ENCODE results near the gene HPX. TPM values are rescaled to one million over a fixed set of nuclear protein-coding genes. Genes with fewer than 3 reads are reported as not detected.

HPX gene
- total RNA-seq, 3 donors from 2014 or later, result 2.0 to 7.0 (median 2.3) TPM

DNA sequence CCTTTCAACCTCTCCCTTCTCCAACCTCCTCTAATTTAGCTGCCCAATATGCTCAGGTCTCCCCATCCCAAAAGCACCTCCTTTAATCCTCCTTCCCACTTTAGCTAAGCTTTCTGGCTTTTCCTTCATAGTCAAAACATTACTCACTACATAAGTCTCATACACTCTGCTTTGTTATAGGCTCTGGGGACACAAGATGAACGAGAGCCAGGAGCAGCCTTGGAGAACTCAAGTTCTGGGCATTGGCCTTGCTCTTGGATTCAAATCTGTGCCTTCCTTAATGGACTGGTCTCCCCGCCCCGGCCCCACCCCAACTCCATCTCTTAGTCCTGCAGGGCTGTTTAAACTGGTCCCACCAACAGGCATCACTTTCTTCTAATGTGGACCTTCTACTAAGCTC, 11.4 kb upstream of the HPX start:
- no peak for DNase-seq
- no peak for ATAC-seq
- no peaks in the 10 kb centered on the region for H3K36me3 ChIP-seq (ENCODE audit: low read depth)
- TF ChIP-seq, protein P1, sequence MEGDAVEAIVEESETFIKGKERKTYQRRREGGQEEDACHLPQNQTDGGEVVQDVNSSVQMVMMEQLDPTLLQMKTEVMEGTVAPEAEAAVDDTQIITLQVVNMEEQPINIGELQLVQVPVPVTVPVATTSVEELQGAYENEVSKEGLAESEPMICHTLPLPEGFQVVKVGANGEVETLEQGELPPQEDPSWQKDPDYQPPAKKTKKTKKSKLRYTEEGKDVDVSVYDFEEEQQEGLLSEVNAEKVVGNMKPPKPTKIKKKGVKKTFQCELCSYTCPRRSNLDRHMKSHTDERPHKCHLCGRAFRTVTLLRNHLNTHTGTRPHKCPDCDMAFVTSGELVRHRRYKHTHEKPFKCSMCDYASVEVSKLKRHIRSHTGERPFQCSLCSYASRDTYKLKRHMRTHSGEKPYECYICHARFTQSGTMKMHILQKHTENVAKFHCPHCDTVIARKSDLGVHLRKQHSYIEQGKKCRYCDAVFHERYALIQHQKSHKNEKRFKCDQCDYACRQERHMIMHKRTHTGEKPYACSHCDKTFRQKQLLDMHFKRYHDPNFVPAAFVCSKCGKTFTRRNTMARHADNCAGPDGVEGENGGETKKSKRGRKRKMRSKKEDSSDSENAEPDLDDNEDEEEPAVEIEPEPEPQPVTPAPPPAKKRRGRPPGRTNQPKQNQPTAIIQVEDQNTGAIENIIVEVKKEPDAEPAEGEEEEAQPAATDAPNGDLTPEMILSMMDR (IDR thresholded peaks at IDR 0.05), result no peak
- no peak overlapping the region for H3K4me3 ChIP-seq
- no peaks in the 10 kb centered on the region for H3K9me3 ChIP-seq
- intact Hi-C loops (cut with DNase I, micrococcal nuclease), result no loop called here
- no peaks in the 10 kb centered on the region for H3K4me1 ChIP-seq (ENCODE audit: low read depth)

DNA sequence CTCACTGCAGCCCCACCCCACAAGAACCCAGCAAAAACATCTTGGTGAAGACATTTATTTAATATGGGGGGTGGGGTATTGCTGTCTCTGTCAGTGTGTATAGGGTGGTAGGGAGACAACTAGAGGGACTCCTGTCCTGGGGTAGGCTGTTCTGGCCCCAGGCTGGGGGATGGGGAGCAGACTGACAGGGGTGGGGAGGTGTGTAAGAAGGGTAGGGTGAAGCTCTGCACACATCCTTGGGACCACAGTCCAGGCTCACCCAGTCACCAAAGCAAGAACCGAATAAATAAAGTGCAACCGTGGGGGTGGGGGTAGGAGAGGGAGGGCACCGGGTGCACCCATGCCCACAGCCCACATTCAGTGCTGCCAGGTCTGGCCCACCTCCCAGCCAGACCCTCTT, 7.8 kb upstream of the HPX start:
- intact Hi-C loops (cut with DNase I, micrococcal nuclease), result no loop called here
- no peaks in the 10 kb centered on the region for H3K9me3 ChIP-seq
- no peak for ATAC-seq

DNA sequence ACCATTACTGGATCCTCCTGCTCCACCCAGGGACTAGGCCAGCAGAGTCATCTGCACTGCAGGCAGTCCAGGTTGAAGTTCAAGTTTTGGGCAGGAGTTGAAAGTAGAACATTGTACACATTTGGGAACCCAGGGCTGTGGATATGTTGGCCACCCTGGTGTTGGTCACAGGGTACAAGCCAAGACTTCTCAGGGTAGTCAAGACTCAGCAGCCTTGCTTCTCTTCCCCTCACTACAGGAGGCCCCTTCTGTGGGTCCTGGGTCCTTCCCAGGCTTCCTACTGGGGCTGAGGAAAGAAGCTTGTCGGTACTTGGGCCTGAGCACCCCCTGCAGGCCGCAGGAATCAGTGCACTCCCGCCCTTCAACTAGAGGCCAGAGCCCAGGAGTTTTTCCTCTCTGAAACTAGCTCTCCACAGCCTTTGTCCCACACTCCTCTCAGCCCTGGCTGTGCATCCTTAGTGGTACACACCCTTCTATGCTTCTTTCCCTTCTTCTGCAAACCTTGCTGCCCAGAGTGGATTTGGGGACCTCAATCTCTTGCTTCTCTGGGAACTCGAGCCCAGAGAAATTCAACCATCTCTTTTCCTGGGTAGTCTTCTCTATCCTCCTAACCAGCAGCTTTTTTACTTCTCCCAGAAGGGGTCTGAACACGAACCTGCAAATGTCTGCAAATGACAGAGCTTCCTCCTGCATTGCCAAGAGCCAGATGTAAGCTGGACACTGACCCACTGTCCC, 2.6 kb upstream of the HPX start:
- Histone ChIP-seq H3K4me1 (ENCODE audit: low read depth) (no peaks in the 10 kb centered on the region), H3K36me3 (ENCODE audit: low read depth) (no peaks in the 10 kb centered on the region), H3K9me3 (no peaks in the 10 kb centered on the region), H3K4me3 (no peak overlapping the region)
- TF ChIP-seq, protein P1 (IDR thresholded peaks at IDR 0.05), result peak; percentile 82
- intact Hi-C loops (cut with DNase I, micrococcal nuclease), result loop anchor here (5.0 kb wide), 1 partner anchor 66 kb away; no protein-coding TSS in a partner anchor
- DNase-seq, result peak in 2 of 3 donors; percentile 64 to 72
- ATAC-seq, result peak; percentile 86

More for the DNA sequence above, 7.8 kb upstream of the HPX start:
- H3K4me3 ChIP-seq, result no peak overlapping the region
- no peaks in the 10 kb centered on the region for H3K36me3 ChIP-seq (ENCODE audit: low read depth)
- no peak for DNase-seq
- TF ChIP-seq, protein P1 (IDR thresholded peaks at IDR 0.05), result no peak
- no peaks in the 10 kb centered on the region for H3K4me1 ChIP-seq (ENCODE audit: low read depth)

DNA sequence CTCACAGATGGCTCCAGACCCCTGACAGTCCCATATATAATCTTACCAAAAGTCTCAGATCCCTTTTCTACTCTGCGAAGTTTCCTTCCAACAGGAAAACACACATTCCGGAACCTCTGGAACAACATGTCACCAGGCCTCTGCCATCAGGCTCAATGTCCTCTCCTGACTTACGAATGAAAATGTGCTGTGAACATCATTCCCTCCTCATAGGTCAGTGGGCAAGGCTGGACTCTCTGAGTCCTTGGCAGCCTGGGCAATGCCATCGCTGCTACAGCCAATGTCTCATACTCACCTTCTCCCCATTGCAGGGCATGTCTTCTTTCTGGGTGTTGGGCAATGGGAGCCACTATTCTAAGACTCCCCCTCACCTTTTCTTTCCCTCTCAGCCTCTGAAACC, 1.7 kb upstream of the HPX start:
- no peak for DNase-seq
- Histone ChIP-seq H3K36me3 (ENCODE audit: low read depth) (no peaks in the 10 kb centered on the region), H3K9me3 (no peaks in the 10 kb centered on the region), H3K4me1 (ENCODE audit: low read depth) (no peaks in the 10 kb centered on the region), H3K4me3 (no peak overlapping the region)
- intact Hi-C loops (cut with DNase I, micrococcal nuclease), result loop anchor here (5.0 kb wide), 1 partner anchor 65 kb away; no protein-coding TSS in a partner anchor
- no peak for ATAC-seq
- TF ChIP-seq, protein P1 (IDR thresholded peaks at IDR 0.05), result no peak

DNA sequence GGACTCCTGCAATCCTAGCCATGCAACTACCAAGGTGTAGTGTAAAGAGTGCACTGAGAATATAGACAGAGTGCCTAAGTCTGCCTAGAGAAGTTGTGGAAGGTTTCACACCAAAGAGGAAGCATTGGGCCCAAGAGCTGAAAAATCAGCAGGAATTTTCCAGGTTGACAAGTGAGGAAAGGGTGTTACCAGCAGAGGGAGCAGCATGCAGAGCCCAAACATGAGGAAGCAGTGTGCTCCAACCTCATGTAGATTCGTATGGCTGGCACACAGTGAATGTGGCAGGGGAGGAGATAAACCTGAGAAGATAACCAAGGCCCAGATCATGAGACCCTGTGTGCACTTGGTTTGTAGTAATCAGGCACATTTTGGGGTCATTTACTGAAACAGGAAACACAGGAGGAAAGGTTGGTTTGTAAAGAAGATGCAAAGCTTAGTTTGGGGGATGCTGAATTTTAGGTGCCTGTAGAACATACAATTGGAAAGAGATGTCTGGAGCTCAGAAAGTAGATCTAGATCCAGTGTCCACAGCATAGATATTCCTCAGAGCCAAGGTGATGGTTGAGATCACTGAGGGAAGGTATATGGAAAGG, 1.7 kb downstream of the HPX start:
- intact Hi-C loops (cut with DNase I, micrococcal nuclease), result loop anchor here in 1 of 2 donors (5.0 kb wide), 1 partner anchor 68 kb away; no protein-coding TSS in a partner anchor
- no peaks in the 10 kb centered on the region for H3K4me1 ChIP-seq (ENCODE audit: low read depth)
- no peak overlapping the region for H3K4me3 ChIP-seq
- ATAC-seq (peak; percentile 86), DNase-seq (peak in 1 of 3 donors; percentile 85)
- H3K9me3 ChIP-seq, result no peaks in the 10 kb centered on the region
- TF ChIP-seq, protein P1 (IDR thresholded peaks at IDR 0.05), result peak; percentile 44
- H3K36me3 ChIP-seq (ENCODE audit: low read depth), result no peaks in the 10 kb centered on the region

Measured in mucosa of descending colon (tissue), 3 donors.